Fibroblast of the aortic adventitia (primary cell): Measurements from ENCODE around the gene ZNF654. TPM values are rescaled to one million over a fixed set of nuclear protein-coding genes. Genes with fewer than 3 reads are reported as not detected.
A peak's percentile ranks its signal among the peaks of the same experiment; 100 is the strongest.

Source experiments
- DNase-seq: peaks from one replicate; pipeline ENCODE4 v3.0.0-alpha.2; 2010; ENCODE audit warnings: low read depth
- H3K4me3 ChIP-seq: 2 replicates; pipeline ENCODE4 v1.5.1; 2011; ENCODE audit warnings: low read depth, mild to moderate bottlenecking, control low read depth, low read length, moderate library complexity
- CTCF ChIP-seq: IDR thresholded peaks from 2 replicates; pipeline ENCODE4 v1.5.1; 2011; ENCODE audit warnings: mild to moderate bottlenecking, low read length, control low read depth, inconsistent platforms; ENCODE audit not compliant: insufficient read depth
- total RNA-seq: library from RNA; depleted of rRNA; stranded (reverse); fragments of >200 nt; gene quantifications from 2 replicates; pipeline ENCODE4 v1.2.3, GENCODE V29; 2012; ENCODE audit warnings: low replicate concordance

Gene ZNF654
- total RNA-seq, 1 donor, result 19.1 TPM

GRCh38 chr3:88148651-88149050, 89.6 kb downstream of the ZNF654 start:
- TF ChIP-seq CTCF, result no peak
- no peak for DNase-seq
- peak overlapping the region; percentile 99 for H3K4me3 ChIP-seq

GRCh38 chr3:88149101-88149508, 90.0 kb downstream of the ZNF654 start:
- no peak for TF ChIP-seq CTCF
- peak; percentile 17 for DNase-seq
- H3K4me3 ChIP-seq, result peak overlapping the region; percentile 99

GRCh38 chr3:88149509-88150362, 90.7 kb downstream of the ZNF654 start, which contains the start of gene C3orf38:
TSS of gene C3orf38 (plus strand) at chr3:88149959. CDS start at chr3:88150053, 94 bp downstream.
- DNase-seq, result peak; percentile 93
- no peak for TF ChIP-seq CTCF
- peak within 1 kb of the TSS; percentile 99 for H3K4me3 ChIP-seq

- peak; percentile 39 for DNase-seq
- H3K4me3 ChIP-seq, result peak overlapping the region; percentile 99
- TF ChIP-seq CTCF, result no peak
These were observed 91.3 kb downstream of the ZNF654 start for GRCh38 chr3:88150371-88150770.

- peak overlapping the region; percentile 99 for H3K4me3 ChIP-seq
- no peak for DNase-seq
- no peak for TF ChIP-seq CTCF
These were observed 91.8 kb downstream of the ZNF654 start for GRCh38 chr3:88150806-88151205.

GRCh38 chr3:88151358-88151757, 92.3 kb downstream of the ZNF654 start:
- DNase-seq, result peak; percentile 30
- no peak for TF ChIP-seq CTCF
- H3K4me3 ChIP-seq, result peak overlapping the region; percentile 99

- H3K4me3 ChIP-seq, result no peak overlapping the region
- TF ChIP-seq CTCF, result no peak
- no peak for DNase-seq
These were observed 93.8 kb downstream of the ZNF654 start for GRCh38 chr3:88152841-88153240.
